NCI-H1417 (cell line): Measurements from ENCODE around the gene NRGN.

Experiments
- DNase-seq, 3 experiments: peaks; one replicate each; lab custom pipeline; 2025; lab: John Stamatoyannopoulos, UW

The NRGN gene

GRCh38 chr11:124740277-124740882 lies 638 bp downstream of the NRGN start:
- peak in 2 of 3 experiments; percentile 62 to 74 for DNase-seq

GRCh38 chr11:124742555-124742954 lies 2.8 kb downstream of the NRGN start:
- no peak for DNase-seq

- DNase-seq: no peak
These were observed 3.3 kb downstream of the NRGN start for GRCh38 chr11:124743050-124743449.

GRCh38 chr11:124745270-124745834 lies 5.6 kb downstream of the NRGN start:
- DNase-seq: no peak

- DNase-seq: peak in 2 of 3 experiments; percentile 53 to 62
These were observed 6.3 kb downstream of the NRGN start for GRCh38 chr11:124745835-124746620.

- DNase-seq: peak; percentile 64 to 91 (median 91)
These were observed 7.0 kb downstream of the NRGN start for GRCh38 chr11:124746621-124747243.

GRCh38 chr11:124747406-124748099 lies 7.8 kb downstream of the NRGN start:
- DNase-seq: no peak

- no peak for DNase-seq
These were observed 8.3 kb downstream of the NRGN start for GRCh38 chr11:124748100-124748418.

GRCh38 chr11:124748481-124749343 lies 9.0 kb downstream of the NRGN start:
- no peak for DNase-seq

- DNase-seq: no peak
These were observed 10.2 kb downstream of the NRGN start for GRCh38 chr11:124749912-124750311.

GRCh38 chr11:124751391-124751740 lies 11.6 kb downstream of the NRGN start:
- DNase-seq: no peak

GRCh38 chr11:124751741-124752470 lies 12.2 kb downstream of the NRGN start, which contains the start of gene VSIG2:
TSS of gene VSIG2 (minus strand) at chr11:124752255. CDS start at chr11:124752137, 118 bp downstream.
- no peak for DNase-seq

- DNase-seq: no peak
These were observed 12.8 kb downstream of the NRGN start for GRCh38 chr11:124752471-124753102.

GRCh38 chr11:124753205-124753604 lies 13.5 kb downstream of the NRGN start:
- DNase-seq: no peak

- DNase-seq: no peak
These were observed 13.9 kb downstream of the NRGN start for GRCh38 chr11:124753624-124754023.

- DNase-seq: no peak
These were observed 14.6 kb downstream of the NRGN start for GRCh38 chr11:124754309-124754708.

- no peak for DNase-seq
These were observed 15.0 kb downstream of the NRGN start for GRCh38 chr11:124754710-124755109.

- DNase-seq: no peak
These were observed 16.5 kb downstream of the NRGN start for GRCh38 chr11:124756033-124756752.

- no peak for DNase-seq
These were observed 17.0 kb downstream of the NRGN start for GRCh38 chr11:124756753-124757227.
